ENCODE results near the gene CACNA1B. TPM values are rescaled to one million over a fixed set of nuclear protein-coding genes. Genes with fewer than 3 reads are reported as not detected.

CACNA1B gene
- polyA plus RNA-seq, 1 of the 3 experiments (the other 2 are of a cell fraction) = 0.03 TPM

- no peak overlapping the region for H2AFZ ChIP-seq (ENCODE audit: low read depth)
- H3K79me2 ChIP-seq (ENCODE audit: insufficient read depth) = no peaks in the 10 kb centered on the region
- H3K9me3 ChIP-seq = peaks cover 4% of the 10 kb centered on the region; the same call in 1 of the 2 replicates
- no peaks in the 10 kb centered on the region for H3F3A ChIP-seq (replicated peaks; ENCODE audit: insufficient read depth)
- WGBS (ENCODE audit: low lambda C conversion rate) = 40% methylated on average over 5 of the region's 5 CpGs
- H3K4me2 ChIP-seq = no peak overlapping the region
- DNase-seq = no peak
- no peaks in the 10 kb centered on the region for H4K20me1 ChIP-seq (ENCODE audit: insufficient read depth)
- no peak overlapping the region for H3K9ac ChIP-seq
- no peak overlapping the region for H3K4me3 ChIP-seq (ENCODE audit: low read depth in 2 of 2, low read length in 1 of 2)
- no peaks in the 10 kb centered on the region for H3K27me3 ChIP-seq (ENCODE audit: insufficient read depth)
- ChIA-PET CTCF (no interaction called here), POLR2A (no interaction called here)
- no peaks in the 10 kb centered on the region for H3K36me3 ChIP-seq (replicated peaks in 1 of 2; ENCODE audit: control insufficient read depth in 1 of 2, insufficient read depth in 2 of 2, low read length in 1 of 2)
- H3K27ac ChIP-seq (ENCODE audit: low read depth in 2 of 2, low read length in 1 of 2) = no peak overlapping the region
- no peaks in the 10 kb centered on the region for H3K4me1 ChIP-seq (ENCODE audit: control insufficient read depth in 1 of 2, insufficient read depth in 2 of 2, low read depth in 1 of 2, low read length in 1 of 2)
- TF ChIP-seq RXRA (IDR thresholded peaks at IDR 0.05; ENCODE audit: borderline replicate concordance, low read depth) (no peak), RAD21 (IDR thresholded peaks at IDR 0.05; ENCODE audit: low read length) (no peak), SIN3A (IDR thresholded peaks at IDR 0.05; ENCODE audit: borderline replicate concordance, low read depth, low read length) (no peak), GABPA (IDR thresholded peaks at IDR 0.05; ENCODE audit: low read depth) (no peak), JUND (IDR thresholded peaks at IDR 0.05) (no peak), PBX3 (IDR thresholded peaks at IDR 0.05) (no peak), CHD2 (IDR thresholded peaks at IDR 0.05; ENCODE audit: low read length, partially characterized antibody) (no peak), YY1 (IDR thresholded peaks at IDR 0.05; ENCODE audit: low read depth) (no peak), USF1 (IDR thresholded peaks at IDR 0.05; ENCODE audit: borderline replicate concordance, low read depth) (no peak), IRF3 (IDR thresholded peaks at IDR 0.05; ENCODE audit: low read depth, low read length) (no peak), RCOR1 (IDR thresholded peaks at IDR 0.05; ENCODE audit: low read length) (no peak), EP300 (IDR thresholded peaks at IDR 0.05; ENCODE audit: borderline replicate concordance in 1 of 2, low read depth in 1 of 2, low read length in 1 of 2) (no peak), TCF12 (IDR thresholded peaks at IDR 0.05) (no peak), TEAD4 (IDR thresholded peaks at IDR 0.05; ENCODE audit: borderline replicate concordance, insufficient read depth) (no peak), MXI1 (IDR thresholded peaks at IDR 0.05; ENCODE audit: low read depth, low read length) (no peak)
- TF ChIP-seq, protein P1, sequence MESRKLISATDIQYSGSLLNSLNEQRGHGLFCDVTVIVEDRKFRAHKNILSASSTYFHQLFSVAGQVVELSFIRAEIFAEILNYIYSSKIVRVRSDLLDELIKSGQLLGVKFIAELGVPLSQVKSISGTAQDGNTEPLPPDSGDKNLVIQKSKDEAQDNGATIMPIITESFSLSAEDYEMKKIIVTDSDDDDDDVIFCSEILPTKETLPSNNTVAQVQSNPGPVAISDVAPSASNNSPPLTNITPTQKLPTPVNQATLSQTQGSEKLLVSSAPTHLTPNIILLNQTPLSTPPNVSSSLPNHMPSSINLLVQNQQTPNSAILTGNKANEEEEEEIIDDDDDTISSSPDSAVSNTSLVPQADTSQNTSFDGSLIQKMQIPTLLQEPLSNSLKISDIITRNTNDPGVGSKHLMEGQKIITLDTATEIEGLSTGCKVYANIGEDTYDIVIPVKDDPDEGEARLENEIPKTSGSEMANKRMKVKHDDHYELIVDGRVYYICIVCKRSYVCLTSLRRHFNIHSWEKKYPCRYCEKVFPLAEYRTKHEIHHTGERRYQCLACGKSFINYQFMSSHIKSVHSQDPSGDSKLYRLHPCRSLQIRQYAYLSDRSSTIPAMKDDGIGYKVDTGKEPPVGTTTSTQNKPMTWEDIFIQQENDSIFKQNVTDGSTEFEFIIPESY (IDR thresholded peaks at IDR 0.05; ENCODE audit: borderline replicate concordance, low read depth) = no peak
- TF ChIP-seq, protein P2, sequence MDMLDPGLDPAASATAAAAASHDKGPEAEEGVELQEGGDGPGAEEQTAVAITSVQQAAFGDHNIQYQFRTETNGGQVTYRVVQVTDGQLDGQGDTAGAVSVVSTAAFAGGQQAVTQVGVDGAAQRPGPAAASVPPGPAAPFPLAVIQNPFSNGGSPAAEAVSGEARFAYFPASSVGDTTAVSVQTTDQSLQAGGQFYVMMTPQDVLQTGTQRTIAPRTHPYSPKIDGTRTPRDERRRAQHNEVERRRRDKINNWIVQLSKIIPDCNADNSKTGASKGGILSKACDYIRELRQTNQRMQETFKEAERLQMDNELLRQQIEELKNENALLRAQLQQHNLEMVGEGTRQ (IDR thresholded peaks at IDR 0.05; ENCODE audit: borderline replicate concordance, low read depth, low read length) = no peak
- TF ChIP-seq, protein P3, sequence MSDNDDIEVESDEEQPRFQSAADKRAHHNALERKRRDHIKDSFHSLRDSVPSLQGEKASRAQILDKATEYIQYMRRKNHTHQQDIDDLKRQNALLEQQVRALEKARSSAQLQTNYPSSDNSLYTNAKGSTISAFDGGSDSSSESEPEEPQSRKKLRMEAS (IDR thresholded peaks at IDR 0.05; ENCODE audit: low read depth) = no peak
- TF ChIP-seq, protein P4, sequence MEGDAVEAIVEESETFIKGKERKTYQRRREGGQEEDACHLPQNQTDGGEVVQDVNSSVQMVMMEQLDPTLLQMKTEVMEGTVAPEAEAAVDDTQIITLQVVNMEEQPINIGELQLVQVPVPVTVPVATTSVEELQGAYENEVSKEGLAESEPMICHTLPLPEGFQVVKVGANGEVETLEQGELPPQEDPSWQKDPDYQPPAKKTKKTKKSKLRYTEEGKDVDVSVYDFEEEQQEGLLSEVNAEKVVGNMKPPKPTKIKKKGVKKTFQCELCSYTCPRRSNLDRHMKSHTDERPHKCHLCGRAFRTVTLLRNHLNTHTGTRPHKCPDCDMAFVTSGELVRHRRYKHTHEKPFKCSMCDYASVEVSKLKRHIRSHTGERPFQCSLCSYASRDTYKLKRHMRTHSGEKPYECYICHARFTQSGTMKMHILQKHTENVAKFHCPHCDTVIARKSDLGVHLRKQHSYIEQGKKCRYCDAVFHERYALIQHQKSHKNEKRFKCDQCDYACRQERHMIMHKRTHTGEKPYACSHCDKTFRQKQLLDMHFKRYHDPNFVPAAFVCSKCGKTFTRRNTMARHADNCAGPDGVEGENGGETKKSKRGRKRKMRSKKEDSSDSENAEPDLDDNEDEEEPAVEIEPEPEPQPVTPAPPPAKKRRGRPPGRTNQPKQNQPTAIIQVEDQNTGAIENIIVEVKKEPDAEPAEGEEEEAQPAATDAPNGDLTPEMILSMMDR (IDR thresholded peaks at IDR 0.05) = no peak
- TF ChIP-seq, protein P5, sequence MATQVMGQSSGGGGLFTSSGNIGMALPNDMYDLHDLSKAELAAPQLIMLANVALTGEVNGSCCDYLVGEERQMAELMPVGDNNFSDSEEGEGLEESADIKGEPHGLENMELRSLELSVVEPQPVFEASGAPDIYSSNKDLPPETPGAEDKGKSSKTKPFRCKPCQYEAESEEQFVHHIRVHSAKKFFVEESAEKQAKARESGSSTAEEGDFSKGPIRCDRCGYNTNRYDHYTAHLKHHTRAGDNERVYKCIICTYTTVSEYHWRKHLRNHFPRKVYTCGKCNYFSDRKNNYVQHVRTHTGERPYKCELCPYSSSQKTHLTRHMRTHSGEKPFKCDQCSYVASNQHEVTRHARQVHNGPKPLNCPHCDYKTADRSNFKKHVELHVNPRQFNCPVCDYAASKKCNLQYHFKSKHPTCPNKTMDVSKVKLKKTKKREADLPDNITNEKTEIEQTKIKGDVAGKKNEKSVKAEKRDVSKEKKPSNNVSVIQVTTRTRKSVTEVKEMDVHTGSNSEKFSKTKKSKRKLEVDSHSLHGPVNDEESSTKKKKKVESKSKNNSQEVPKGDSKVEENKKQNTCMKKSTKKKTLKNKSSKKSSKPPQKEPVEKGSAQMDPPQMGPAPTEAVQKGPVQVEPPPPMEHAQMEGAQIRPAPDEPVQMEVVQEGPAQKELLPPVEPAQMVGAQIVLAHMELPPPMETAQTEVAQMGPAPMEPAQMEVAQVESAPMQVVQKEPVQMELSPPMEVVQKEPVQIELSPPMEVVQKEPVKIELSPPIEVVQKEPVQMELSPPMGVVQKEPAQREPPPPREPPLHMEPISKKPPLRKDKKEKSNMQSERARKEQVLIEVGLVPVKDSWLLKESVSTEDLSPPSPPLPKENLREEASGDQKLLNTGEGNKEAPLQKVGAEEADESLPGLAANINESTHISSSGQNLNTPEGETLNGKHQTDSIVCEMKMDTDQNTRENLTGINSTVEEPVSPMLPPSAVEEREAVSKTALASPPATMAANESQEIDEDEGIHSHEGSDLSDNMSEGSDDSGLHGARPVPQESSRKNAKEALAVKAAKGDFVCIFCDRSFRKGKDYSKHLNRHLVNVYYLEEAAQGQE (IDR thresholded peaks at IDR 0.05; ENCODE audit: low read depth, low read length) = no peak
- no peaks in the 10 kb centered on the region for H3K9me2 ChIP-seq
Observed at GRCh38 chr9:138094028-138094427, 216.4 kb downstream of the CACNA1B start.

Data from SK-N-SH (cell line).